ENCODE results near the gene ARHGAP8.

DNA sequence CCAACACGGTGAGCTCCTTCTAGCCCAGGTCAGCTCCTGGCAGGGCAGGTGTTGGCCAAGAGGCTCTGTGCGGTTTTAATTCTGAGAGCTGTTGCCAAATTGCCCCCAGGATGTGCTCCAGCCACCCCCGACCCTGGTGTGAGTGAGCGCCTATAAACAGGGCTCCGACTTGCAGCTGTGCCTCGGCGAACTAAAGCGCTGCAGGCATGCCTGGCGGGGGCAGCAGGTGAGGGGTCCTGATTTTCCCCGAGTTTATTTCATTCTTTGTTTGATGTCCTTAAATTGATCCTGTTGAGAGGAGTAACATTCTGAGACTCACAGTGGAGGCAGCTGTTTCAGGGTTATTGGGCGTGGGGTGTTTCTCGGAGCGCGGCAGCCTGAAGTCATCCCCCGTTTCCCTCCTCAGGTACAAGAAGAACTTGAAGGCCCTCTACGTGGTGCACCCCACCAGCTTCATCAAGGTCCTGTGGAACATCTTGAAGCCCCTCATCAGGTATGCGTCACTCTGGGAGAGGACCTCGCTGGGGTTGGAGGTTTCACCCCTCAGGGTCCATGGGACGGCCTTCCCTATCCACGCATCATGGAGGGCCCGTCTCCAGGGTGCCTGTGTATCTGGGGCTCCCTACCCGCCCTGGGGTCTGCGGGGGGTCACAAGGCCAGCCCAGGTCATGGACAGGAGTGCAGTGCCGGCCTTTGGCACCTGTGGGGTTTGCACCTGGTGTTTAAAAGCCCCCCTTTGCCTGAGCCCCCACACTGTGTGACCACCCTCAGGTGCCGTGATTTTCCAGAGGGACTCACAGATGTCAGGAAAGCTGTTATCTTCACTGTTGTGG lies 62.1 kb downstream of the ARHGAP8 start:
- TF ChIP-seq CTCF (IDR thresholded peaks at IDR 0.05; ENCODE audit: poor library complexity, severe bottlenecking) = no peak
- TF ChIP-seq EZH2 (IDR thresholded peaks at IDR 0.05; ENCODE audit: borderline replicate concordance, insufficient read depth, low read length, poor library complexity, severe bottlenecking) = no peak
- TF ChIP-seq, protein P1, sequence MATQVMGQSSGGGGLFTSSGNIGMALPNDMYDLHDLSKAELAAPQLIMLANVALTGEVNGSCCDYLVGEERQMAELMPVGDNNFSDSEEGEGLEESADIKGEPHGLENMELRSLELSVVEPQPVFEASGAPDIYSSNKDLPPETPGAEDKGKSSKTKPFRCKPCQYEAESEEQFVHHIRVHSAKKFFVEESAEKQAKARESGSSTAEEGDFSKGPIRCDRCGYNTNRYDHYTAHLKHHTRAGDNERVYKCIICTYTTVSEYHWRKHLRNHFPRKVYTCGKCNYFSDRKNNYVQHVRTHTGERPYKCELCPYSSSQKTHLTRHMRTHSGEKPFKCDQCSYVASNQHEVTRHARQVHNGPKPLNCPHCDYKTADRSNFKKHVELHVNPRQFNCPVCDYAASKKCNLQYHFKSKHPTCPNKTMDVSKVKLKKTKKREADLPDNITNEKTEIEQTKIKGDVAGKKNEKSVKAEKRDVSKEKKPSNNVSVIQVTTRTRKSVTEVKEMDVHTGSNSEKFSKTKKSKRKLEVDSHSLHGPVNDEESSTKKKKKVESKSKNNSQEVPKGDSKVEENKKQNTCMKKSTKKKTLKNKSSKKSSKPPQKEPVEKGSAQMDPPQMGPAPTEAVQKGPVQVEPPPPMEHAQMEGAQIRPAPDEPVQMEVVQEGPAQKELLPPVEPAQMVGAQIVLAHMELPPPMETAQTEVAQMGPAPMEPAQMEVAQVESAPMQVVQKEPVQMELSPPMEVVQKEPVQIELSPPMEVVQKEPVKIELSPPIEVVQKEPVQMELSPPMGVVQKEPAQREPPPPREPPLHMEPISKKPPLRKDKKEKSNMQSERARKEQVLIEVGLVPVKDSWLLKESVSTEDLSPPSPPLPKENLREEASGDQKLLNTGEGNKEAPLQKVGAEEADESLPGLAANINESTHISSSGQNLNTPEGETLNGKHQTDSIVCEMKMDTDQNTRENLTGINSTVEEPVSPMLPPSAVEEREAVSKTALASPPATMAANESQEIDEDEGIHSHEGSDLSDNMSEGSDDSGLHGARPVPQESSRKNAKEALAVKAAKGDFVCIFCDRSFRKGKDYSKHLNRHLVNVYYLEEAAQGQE (IDR thresholded peaks at IDR 0.05; ENCODE audit: borderline replicate concordance) = no peak
- TF ChIP-seq POLR2AphosphoS5 (IDR thresholded peaks at IDR 0.05) = no peak

All from neural cell (in vitro differentiated cells).